Smooth muscle cell of the brain vasculature (primary cell): Measurements from ENCODE around the gene WDR77.

Experiments used
- DNase-seq: peaks from one replicate; pipeline ENCODE4 v3.0.0-alpha.2; 2012; ENCODE audit warnings: low read depth, low spot score

The WDR77 gene

DNA sequence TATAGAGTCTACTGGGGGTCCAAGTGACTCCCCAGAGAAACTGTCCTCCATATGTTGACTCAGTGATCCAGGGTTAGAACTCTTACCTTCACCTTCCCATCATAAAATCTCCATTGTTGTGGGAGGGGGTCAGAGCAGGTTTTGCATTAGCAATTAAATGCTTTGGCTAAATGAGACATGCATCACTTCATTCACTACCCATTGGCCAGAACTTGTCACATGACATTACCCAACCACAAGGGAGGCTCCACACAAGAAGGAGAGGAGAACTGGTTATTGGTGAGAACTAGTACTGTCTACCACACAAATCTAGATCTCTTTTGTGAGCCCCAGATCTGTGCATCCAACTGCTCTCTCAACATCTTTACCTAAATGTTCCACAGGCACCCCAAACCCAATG is 20.5 kb upstream of the WDR77 start:
- DNase-seq, result no peak

DNA sequence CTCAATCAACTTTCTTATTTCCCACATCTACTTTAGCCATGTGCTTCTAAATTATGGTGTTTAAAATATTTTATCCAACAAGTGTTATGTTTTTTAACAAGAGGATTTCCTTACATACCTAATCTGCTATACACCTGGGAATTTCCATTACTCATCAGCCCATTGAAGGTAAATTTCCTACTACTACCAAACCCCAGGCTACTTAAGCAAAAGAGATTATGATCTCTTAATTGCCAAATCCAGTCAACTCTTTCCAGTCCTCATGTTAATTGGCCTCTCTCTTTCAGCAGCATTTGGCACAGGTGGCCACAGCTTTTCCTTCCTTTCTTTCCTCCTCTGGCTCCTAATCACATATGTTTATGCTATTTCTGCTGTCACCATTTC is 19.7 kb upstream of the WDR77 start:
- DNase-seq, result no peak

- no peak for DNase-seq
Observed at GRCh38 chr1:111467865-111468716, 19.0 kb upstream of the WDR77 start.

GRCh38 chr1:111466480-111466879 is 17.4 kb upstream of the WDR77 start:
- no peak for DNase-seq

DNA sequence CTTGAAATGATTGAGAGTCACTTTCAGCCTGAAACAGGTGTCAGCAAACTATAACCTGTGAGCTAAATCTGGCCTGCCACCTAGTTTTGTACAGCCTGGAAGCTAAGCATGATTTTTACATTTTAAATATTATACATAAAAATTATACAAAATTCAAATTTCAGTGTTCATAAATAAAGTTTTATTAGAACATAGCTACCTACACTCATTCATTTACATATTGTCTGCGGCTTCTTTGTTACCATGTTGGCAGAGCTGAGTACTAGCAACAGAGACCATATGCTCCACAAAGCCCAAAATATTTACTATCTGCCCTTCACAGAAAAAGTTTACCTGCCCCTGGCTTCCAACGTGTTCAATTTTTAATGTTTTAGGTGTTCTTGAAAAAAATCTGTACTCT is 16.7 kb upstream of the WDR77 start:
- DNase-seq, result no peak

GRCh38 chr1:111463029-111463683 is 14.1 kb upstream of the WDR77 start:
- no peak for DNase-seq

GRCh38 chr1:111462370-111463028 is 13.4 kb upstream of the WDR77 start:
- no peak for DNase-seq

DNA sequence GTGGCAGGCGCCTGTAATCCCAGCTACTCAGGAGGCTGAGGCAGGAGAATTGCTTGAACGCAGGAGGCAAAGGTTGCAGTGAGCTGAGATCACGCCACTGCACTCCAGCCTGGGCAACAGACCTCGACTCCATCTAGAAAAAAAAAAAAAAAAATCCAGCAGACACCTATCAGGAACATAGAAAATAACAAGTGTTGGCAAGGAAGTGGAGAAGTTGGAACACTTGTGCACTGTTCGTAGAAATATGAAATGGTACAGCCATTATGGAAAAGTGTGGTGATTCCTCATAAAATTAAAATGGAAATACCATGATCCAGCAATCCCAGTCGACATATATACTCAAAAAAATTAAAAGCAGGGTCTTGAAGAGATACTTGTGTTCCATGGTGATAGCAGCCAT is 12.7 kb upstream of the WDR77 start:
- DNase-seq, result no peak

- DNase-seq, result no peak
Observed at GRCh38 chr1:111455642-111456031, 6.6 kb upstream of the WDR77 start.

- DNase-seq, result no peak
Observed at GRCh38 chr1:111454859-111455641, 6.0 kb upstream of the WDR77 start.

GRCh38 chr1:111453706-111454105 is 4.7 kb upstream of the WDR77 start:
- no peak for DNase-seq

GRCh38 chr1:111452581-111452980 is 3.5 kb upstream of the WDR77 start:
- no peak for DNase-seq

GRCh38 chr1:111450185-111450584 is 1.1 kb upstream of the WDR77 start:
- no peak for DNase-seq

- no peak for DNase-seq
Observed at GRCh38 chr1:111449703-111450017, 604 bp upstream of the WDR77 start.

DNA sequence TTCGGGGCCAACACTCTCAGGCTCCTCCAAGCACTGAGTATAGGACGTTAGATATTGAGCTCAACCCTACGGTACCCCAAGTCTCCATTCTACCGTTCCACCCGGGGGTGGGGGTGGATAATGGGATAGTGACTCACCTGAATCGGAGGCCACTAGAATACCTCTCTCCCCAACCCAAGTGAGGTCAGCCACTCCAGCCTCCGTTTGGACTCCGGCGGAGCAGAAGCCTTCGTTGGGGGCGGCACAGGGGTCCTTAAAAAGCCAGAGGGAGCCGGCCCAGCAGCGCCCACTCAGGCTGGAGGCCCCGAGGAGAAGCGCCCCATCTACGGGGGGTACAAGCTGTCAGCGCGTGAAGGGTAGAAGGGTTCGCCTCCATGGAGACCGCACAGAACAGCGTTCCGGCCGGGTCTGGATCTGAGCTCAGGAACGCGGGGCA is 556 bp downstream of the WDR77 start:
- no peak for DNase-seq

DNA sequence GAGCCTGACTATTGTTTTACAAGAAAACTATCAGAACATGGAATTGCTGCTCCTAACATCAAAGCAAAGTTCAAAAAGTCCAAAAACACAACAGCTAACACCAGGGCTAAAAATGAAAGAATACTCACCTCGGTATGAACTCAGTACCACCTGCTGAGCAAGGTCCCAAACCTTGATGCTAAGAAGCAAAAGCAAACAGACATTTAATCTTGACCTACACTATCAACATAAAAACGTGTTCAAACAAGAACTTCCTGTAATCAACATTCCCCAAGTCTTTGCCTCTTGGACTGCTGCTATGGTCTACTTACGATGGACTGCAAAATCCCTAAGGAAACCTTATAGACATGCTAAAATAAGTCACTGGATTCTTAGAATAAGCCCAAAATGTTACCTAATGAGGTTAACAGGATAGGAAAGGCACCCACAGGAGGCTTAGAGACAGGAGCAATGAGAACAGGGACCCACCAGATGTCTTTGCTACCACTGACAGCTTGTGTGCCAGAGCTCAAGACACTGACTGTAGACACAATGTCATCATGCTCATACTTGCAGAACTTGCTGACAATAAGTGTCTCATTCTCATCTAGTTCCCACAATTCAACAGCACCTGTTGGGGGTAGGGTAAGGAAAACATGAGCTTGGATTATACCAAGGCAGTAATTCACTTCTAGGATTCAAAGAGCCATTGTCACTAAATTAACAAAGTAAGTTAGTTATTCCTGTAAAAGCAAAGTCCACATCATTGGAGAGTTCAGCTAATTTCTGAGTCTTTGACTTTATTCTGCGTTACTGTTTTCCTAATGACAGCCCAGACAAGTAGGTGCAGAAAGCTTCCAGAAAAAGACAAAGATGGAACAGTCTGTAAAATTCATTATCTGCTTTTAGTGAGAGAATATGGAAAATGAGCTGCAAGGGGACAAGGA is 1.8 kb downstream of the WDR77 start:
- no peak for DNase-seq

GRCh38 chr1:111446546-111446945 is 2.5 kb downstream of the WDR77 start:
- DNase-seq, result no peak

DNA sequence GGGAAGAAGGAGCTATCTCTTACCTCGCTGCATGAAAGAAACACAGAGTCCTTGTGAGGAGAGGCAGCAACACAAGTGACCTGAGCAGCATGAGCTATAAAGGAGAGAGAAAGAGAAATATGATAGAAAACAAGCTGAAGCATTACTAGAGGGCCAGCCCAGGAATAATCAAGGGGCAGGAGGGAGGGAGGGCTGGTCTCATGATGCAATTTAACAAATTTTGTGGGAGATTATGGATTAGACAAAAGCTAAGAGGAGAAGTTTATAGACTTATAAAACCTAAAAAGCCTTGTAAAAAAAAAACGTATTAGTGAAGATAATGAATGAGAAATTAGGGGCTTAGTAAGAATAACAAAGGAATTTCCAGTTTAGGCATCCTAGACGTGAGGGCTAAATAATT is 5.0 kb downstream of the WDR77 start:
- no peak for DNase-seq

DNA sequence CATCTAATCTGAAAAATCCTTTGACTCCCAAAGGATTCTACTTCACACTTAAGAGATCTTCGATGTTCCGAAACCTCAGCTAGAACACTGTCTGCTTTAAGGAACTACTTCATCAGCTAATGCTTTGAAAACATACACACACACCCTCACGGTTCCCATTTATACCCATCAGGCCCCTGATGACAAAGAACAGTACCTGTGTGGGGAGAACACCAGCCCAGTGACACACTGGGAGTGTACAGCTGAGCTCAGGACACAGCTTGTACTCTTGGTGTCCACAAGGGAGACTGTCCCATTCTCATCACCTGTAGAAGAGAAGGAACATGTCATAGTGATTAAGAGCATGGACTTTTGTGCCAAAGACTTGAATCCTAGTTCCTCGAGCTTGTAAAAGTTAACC is 6.6 kb downstream of the WDR77 start:
- no peak for DNase-seq

DNA sequence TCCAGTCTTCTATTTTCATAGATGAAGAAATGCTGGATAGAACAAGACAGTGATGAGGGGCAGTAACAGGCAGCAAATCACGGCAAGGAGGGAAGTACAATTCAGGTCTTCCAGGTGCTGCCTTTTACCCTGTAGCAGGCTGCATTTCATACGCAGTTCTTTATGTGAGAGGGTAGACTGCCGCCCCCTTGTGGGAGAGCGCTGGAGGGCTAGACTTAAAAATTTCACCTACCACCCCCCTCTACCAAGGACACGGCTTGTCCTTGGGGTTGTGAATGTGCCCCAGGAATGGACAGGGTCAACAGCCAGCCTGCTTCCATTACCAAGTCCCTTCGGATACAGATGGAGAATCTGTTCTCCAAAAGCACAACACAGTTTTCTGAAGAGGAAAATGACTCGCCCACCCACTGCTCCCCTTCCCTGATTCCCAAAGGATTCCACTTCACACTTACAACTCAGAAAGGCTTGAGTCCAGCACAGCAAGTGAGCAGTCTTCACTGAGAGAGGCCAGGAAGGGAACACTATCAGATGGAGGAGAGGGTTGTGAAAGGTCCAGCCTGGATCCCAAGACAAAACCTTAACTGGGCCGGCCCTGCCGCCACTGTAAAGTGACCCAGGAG is 7.4 kb downstream of the WDR77 start:
- no peak for DNase-seq
